ENCODE results near the gene ROBO1. TPM values are rescaled to one million over a fixed set of nuclear protein-coding genes. Genes with fewer than 3 reads are reported as not detected.

The ROBO1 gene
- total RNA-seq, 1 experiment from 2014 or later, result 35.5 TPM

- H2AFZ ChIP-seq (ENCODE audit: low read length), result no peak overlapping the region
- no peaks in the 10 kb centered on the region for H3K79me2 ChIP-seq (ENCODE audit: low read length)
Observed at GRCh38 chr3:78761126-78761525, 1006.7 kb downstream of the ROBO1 start.

GRCh38 chr3:78757731-78758130 lies 1010.1 kb downstream of the ROBO1 start:
- H3K4me2 ChIP-seq (ENCODE audit: low read length), result no peak overlapping the region
- no peak overlapping the region for H3K27ac ChIP-seq (ENCODE audit: low read length)
- H3K9me3 ChIP-seq (ENCODE audit: low read length), result no peaks in the 10 kb centered on the region
- ChIA-PET POLR2A (ENCODE audit: unreplicated experiment) (no interaction called here), CTCF (no interaction called here)
- no peak overlapping the region for H3K4me3 ChIP-seq (ENCODE audit: low read length)
- H3K9me2 ChIP-seq (replicated peaks; ENCODE audit: low read length), result no peaks in the 10 kb centered on the region
- H3K79me2 ChIP-seq (ENCODE audit: low read length), result no peaks in the 10 kb centered on the region
- H2AFZ ChIP-seq (ENCODE audit: low read length), result no peak overlapping the region
- ATAC-seq (no peak), DNase-seq (no peak)
- intact Hi-C loops (cut with micrococcal nuclease), result no loop called here
- H3K9ac ChIP-seq (ENCODE audit: low read length), result no peak overlapping the region
- no peak for TF ChIP-seq EZH2phosphoT487 (IDR thresholded peaks at IDR 0.05; ENCODE audit: borderline replicate concordance, low read length)
- TF ChIP-seq EZH2 (IDR thresholded peaks at IDR 0.05; ENCODE audit: low read length, unreplicated experiment), result no peak
- no peak for TF ChIP-seq CTCF (conservative IDR thresholded peaks at IDR 0.05; ENCODE audit: low read depth, low read length)
- H3K36me3 ChIP-seq (ENCODE audit: low read depth, low read length), result no peaks in the 10 kb centered on the region
- H3K4me1 ChIP-seq (ENCODE audit: insufficient read depth, low read length), result peaks cover 21% of the 10 kb centered on the region
- H3F3A ChIP-seq (ENCODE audit: low read length, unreplicated experiment), result no peaks in the 10 kb centered on the region
- no TSS peak for BruUV-seq (replicated peaks)
- no peaks in the 10 kb centered on the region for H3K27me3 ChIP-seq (ENCODE audit: low read length)
- no peaks in the 10 kb centered on the region for H4K20me1 ChIP-seq (ENCODE audit: low read length)

More at GRCh38 chr3:78761126-78761525, 1006.7 kb downstream of the ROBO1 start:
- ATAC-seq (no peak), DNase-seq (no peak)
- H3K9me3 ChIP-seq (ENCODE audit: low read length), result no peaks in the 10 kb centered on the region
- no peak overlapping the region for H3K27ac ChIP-seq (ENCODE audit: low read length)
- ChIA-PET POLR2A (ENCODE audit: unreplicated experiment) (no interaction called here), CTCF (interaction anchor here (0.6 kb wide), 1 partner anchor 21 kb away, joined by 4 read pairs; no protein-coding TSS in a partner anchor)
- intact Hi-C loops (cut with micrococcal nuclease), result no loop called here
- no TSS peak for BruUV-seq (replicated peaks)
- H3K36me3 ChIP-seq (ENCODE audit: low read depth, low read length), result no peaks in the 10 kb centered on the region
- H4K20me1 ChIP-seq (ENCODE audit: low read length), result no peaks in the 10 kb centered on the region
- no peaks in the 10 kb centered on the region for H3F3A ChIP-seq (ENCODE audit: low read length, unreplicated experiment)
- TF ChIP-seq CTCF (conservative IDR thresholded peaks at IDR 0.05; ENCODE audit: low read depth, low read length), result no peak
- TF ChIP-seq EZH2 (IDR thresholded peaks at IDR 0.05; ENCODE audit: low read length, unreplicated experiment), result no peak
- TF ChIP-seq EZH2phosphoT487 (IDR thresholded peaks at IDR 0.05; ENCODE audit: borderline replicate concordance, low read length), result no peak
- H3K4me2 ChIP-seq (ENCODE audit: low read length), result no peak overlapping the region
- peaks cover 13% of the 10 kb centered on the region for H3K4me1 ChIP-seq (ENCODE audit: insufficient read depth, low read length)
- H3K9me2 ChIP-seq (replicated peaks; ENCODE audit: low read length), result no peaks in the 10 kb centered on the region
- H3K9ac ChIP-seq (ENCODE audit: low read length), result no peak overlapping the region
- H3K27me3 ChIP-seq (ENCODE audit: low read length), result no peaks in the 10 kb centered on the region
- H3K4me3 ChIP-seq (ENCODE audit: low read length), result no peak overlapping the region

- H3K27me3 ChIP-seq (ENCODE audit: low read length), result no peaks in the 10 kb centered on the region
- TF ChIP-seq EZH2 (IDR thresholded peaks at IDR 0.05; ENCODE audit: low read length, unreplicated experiment) (no peak), EZH2phosphoT487 (IDR thresholded peaks at IDR 0.05; ENCODE audit: borderline replicate concordance, low read length) (no peak), CTCF (conservative IDR thresholded peaks at IDR 0.05; ENCODE audit: low read depth, low read length) (no peak)
- no TSS peak for BruUV-seq (replicated peaks)
- peaks cover 32% of the 10 kb centered on the region for H3K4me1 ChIP-seq (ENCODE audit: insufficient read depth, low read length)
- no peak overlapping the region for H3K4me3 ChIP-seq (ENCODE audit: low read length)
- no peak overlapping the region for H3K9ac ChIP-seq (ENCODE audit: low read length)
- H3K9me2 ChIP-seq (replicated peaks; ENCODE audit: low read length), result no peaks in the 10 kb centered on the region
- H2AFZ ChIP-seq (ENCODE audit: low read length), result no peak overlapping the region
- ATAC-seq, result peak; percentile 91
- H3K4me2 ChIP-seq (ENCODE audit: low read length), result peak overlapping the region; percentile 52
- H3K27ac ChIP-seq (ENCODE audit: low read length), result peak overlapping the region; percentile 48
- DNase-seq, result peak; percentile 82
- ChIA-PET CTCF (no interaction called here), POLR2A (ENCODE audit: unreplicated experiment) (interaction anchor here (0.6 to 0.7 kb wide), 3 partner anchors 12 to 45 kb away, joined by 3 to 6 read pairs (median 4); no protein-coding TSS in a partner anchor)
- no peaks in the 10 kb centered on the region for H4K20me1 ChIP-seq (ENCODE audit: low read length)
- H3K36me3 ChIP-seq (ENCODE audit: low read depth, low read length), result no peaks in the 10 kb centered on the region
- H3F3A ChIP-seq (ENCODE audit: low read length, unreplicated experiment), result no peaks in the 10 kb centered on the region
- no peaks in the 10 kb centered on the region for H3K79me2 ChIP-seq (ENCODE audit: low read length)
- no peaks in the 10 kb centered on the region for H3K9me3 ChIP-seq (ENCODE audit: low read length)
- intact Hi-C loops (cut with micrococcal nuclease), result loop anchor here (1.0 to 5.0 kb wide), 5 partner anchors 50 to 263 kb away; no protein-coding TSS in a partner anchor
Observed at GRCh38 chr3:78754066-78754743, 1013.6 kb downstream of the ROBO1 start.

Data from PC-3 (cell line).